GM12872 (cell line): ENCODE results near the gene AKT1S1.

Source experiments
- CTCF ChIP-seq: IDR thresholded peaks from 3 replicates; pipeline ENCODE4 v1.5.1; 2011; ENCODE audit warnings: low read depth, mild to moderate bottlenecking, low read length, moderate library complexity; ENCODE audit not compliant: insufficient read depth

AKT1S1 gene

GRCh38 chr19:49857838-49858087, 19.4 kb downstream of the AKT1S1 start:
- TF ChIP-seq CTCF: no peak

GRCh38 chr19:49857061-49857837, 19.9 kb downstream of the AKT1S1 start:
- TF ChIP-seq CTCF: no peak

GRCh38 chr19:49856574-49857021, 20.6 kb downstream of the AKT1S1 start:
- no peak for TF ChIP-seq CTCF

- TF ChIP-seq CTCF: no peak
Observed at GRCh38 chr19:49855676-49856573, 21.2 kb downstream of the AKT1S1 start.

GRCh38 chr19:49855277-49855675, 21.9 kb downstream of the AKT1S1 start:
- TF ChIP-seq CTCF: no peak

GRCh38 chr19:49854378-49855263, 22.5 kb downstream of the AKT1S1 start:
- TF ChIP-seq CTCF: no peak
